ENCODE measurements around the gene PLXNA2. TPM values are rescaled to one million over a fixed set of nuclear protein-coding genes. Genes with fewer than 3 reads are reported as not detected.

PLXNA2 gene
- total and polyA plus RNA-seq, 2 of the 8 experiments (the other 6 are each of a cell fraction or from before 2014, with no cell fraction given) = 0.33 to 1.5 TPM

- no peak overlapping the region for H3K4ac ChIP-seq (replicated peaks; ENCODE audit: insufficient read length, low read depth, low read length)
- H3K23ac ChIP-seq (ENCODE audit: insufficient read length) = no peak overlapping the region
- 0 out of 7 replicates have a peak, but pooled peaks cover 0 to 3% (median 0%) of the 10 kb centered on the region in 4 experiments for H3K27me3 ChIP-seq (replicated peaks in 1 of 4; ENCODE audit: control insufficient read depth in 3 of 4, extremely low read depth in 1 of 4, insufficient read depth in 3 of 4, low read length in 3 of 4)
- no peak overlapping the region for H2AK5ac ChIP-seq (ENCODE audit: low read depth, low read length)
- H3K4me1 ChIP-seq (replicated peaks in 1 of 4; ENCODE audit: control insufficient read depth in 3 of 4, insufficient read depth in 4 of 4, low read length in 3 of 4) = peaks cover 0 to 7% (median 2%) of the 10 kb centered on the region in 4 experiments; a peak in 5 of 7 replicates
- H2BK20ac ChIP-seq (ENCODE audit: low read length) = no peak overlapping the region
- H3K79me2 ChIP-seq (ENCODE audit: control insufficient read depth in 1 of 2, insufficient read depth in 2 of 2, low read length in 2 of 2) = no peaks in the 10 kb centered on the region
- H4K91ac ChIP-seq (replicated peaks; ENCODE audit: insufficient read length, low read length) = no peak overlapping the region
- FAIRE-seq (no peak), DNase-seq (ENCODE audit: low read depth in 1 of 2, low spot score in 2 of 2) (no peak)
- H3K14ac ChIP-seq (ENCODE audit: insufficient read length) = no peak overlapping the region
- H3K9ac ChIP-seq (replicated peaks in 1 of 4; ENCODE audit: extremely low read depth in 1 of 4, low read depth in 3 of 4, low read length in 3 of 4) = no peak overlapping the region
- H2BK5ac ChIP-seq (ENCODE audit: low read depth, low read length) = no peak overlapping the region
- TF ChIP-seq EP300 (IDR thresholded peaks at IDR 0.05; ENCODE audit: borderline replicate concordance in 1 of 2, low read depth in 2 of 2, low read length in 2 of 2) (no peak), NRF1 (IDR thresholded peaks at IDR 0.05; ENCODE audit: low read depth, low read length) (no peak), RFX5 (IDR thresholded peaks at IDR 0.05; ENCODE audit: borderline replicate concordance, low read depth, low read length) (no peak), EZH2 (IDR thresholded peaks at IDR 0.05; ENCODE audit: low read depth, low read length, severe bottlenecking) (no peak), KDM4A (IDR thresholded peaks at IDR 0.05; ENCODE audit: low read depth, low read length, severe bottlenecking) (no peak)
- H3K23me2 ChIP-seq (ENCODE audit: low read depth, low read length) = no peaks in the 10 kb centered on the region; the same call in 1 of the 2 replicates
- H4K20me1 ChIP-seq (replicated peaks in 1 of 2; ENCODE audit: control insufficient read depth in 1 of 2, insufficient read depth in 2 of 2, low read length in 2 of 2) = no peaks in the 10 kb centered on the region
- no peaks in the 10 kb centered on the region for H3K79me1 ChIP-seq (ENCODE audit: low read depth, low read length)
- no peaks in the 10 kb centered on the region for H3K9me3 ChIP-seq (ENCODE audit: insufficient read depth in 2 of 2, low read depth in 1 of 2, low read length in 1 of 2)
- H3K4me2 ChIP-seq (ENCODE audit: insufficient read depth in 1 of 2, low read depth in 2 of 2, low read length in 2 of 2) = no peak overlapping the region
- H2AFZ ChIP-seq (ENCODE audit: low read length) = no peak overlapping the region
- no peak overlapping the region for H2BK12ac ChIP-seq (ENCODE audit: low read depth, low read length)
- no peak overlapping the region for H3K18ac ChIP-seq (ENCODE audit: extremely low read depth, low read length)
- H2BK120ac ChIP-seq (replicated peaks; ENCODE audit: low read depth, low read length) = no peak overlapping the region
- no peak overlapping the region for H3K27ac ChIP-seq (ENCODE audit: low read depth, low read length)
- no peak overlapping the region for H3K56ac ChIP-seq (replicated peaks; ENCODE audit: insufficient read length, low read depth, low read length)
- no peak overlapping the region for H4K8ac ChIP-seq (ENCODE audit: extremely low read depth, insufficient read depth, low read length)
- H3K4me3 ChIP-seq (ENCODE audit: extremely low read depth in 1 of 4, insufficient read depth in 2 of 4, low read depth in 3 of 4, low read length in 4 of 4) = no peak overlapping the region
- H2BK15ac ChIP-seq (ENCODE audit: low read length) = no peak overlapping the region
- WGBS, 2 experiments (ENCODE audit: extremely low coverage in 1 of 2, insufficient coverage in 1 of 2, insufficient read length in 1 of 2, insufficient replicate concordance in 2 of 2, low coverage in 1 of 2, low lambda C conversion rate in 2 of 2, missing lambda C conversion rate in 1 of 2) = 88% methylated on average over 2 of the region's 2 CpGs; no CpG with 5 or more reads in 1 of the 2 experiments
- no peaks in the 10 kb centered on the region for H3K36me3 ChIP-seq (ENCODE audit: control insufficient read depth in 2 of 4, insufficient read depth in 4 of 4, low read length in 3 of 4)
- ChIA-PET POLR2A (ENCODE audit: partially characterized antibody) (interaction anchor here (1.3 kb wide), 1 partner anchor 9 kb away, joined by 4 read pairs; no protein-coding TSS in a partner anchor), CTCF (ENCODE audit: partially characterized antibody) (interaction anchor here (0.7 to 4.7 kb wide), 5 partner anchors 12 to 100 kb away, joined by 3 to 30 read pairs (median 3); no protein-coding TSS in a partner anchor)
- no peak overlapping the region for H4K5ac ChIP-seq (ENCODE audit: insufficient read length, low read depth, low read length)
These were observed 123.8 kb downstream of the PLXNA2 start for GRCh38 chr1:208120431-208120790.
